ENCODE measurements around the gene CDKN2AIP. TPM values are rescaled to one million over a fixed set of nuclear protein-coding genes. Genes with fewer than 3 reads are reported as not detected.
"Not testable (repeated sequence)": the region's sequence is repeated elsewhere in the genome, so short reads cannot be mapped to it uniquely, and the experiment has no call there.

The CDKN2AIP gene
- total and polyA plus RNA-seq, 7 donors, result 12.9 to 35.0 (median 17.7) TPM

- H3K9me3 ChIP-seq, result no peaks in the 10 kb centered on the region
- H3K27me3 ChIP-seq, result no peaks in the 10 kb centered on the region
- no peaks in the 10 kb centered on the region for H3K4me1 ChIP-seq
- TF ChIP-seq, protein P1, sequence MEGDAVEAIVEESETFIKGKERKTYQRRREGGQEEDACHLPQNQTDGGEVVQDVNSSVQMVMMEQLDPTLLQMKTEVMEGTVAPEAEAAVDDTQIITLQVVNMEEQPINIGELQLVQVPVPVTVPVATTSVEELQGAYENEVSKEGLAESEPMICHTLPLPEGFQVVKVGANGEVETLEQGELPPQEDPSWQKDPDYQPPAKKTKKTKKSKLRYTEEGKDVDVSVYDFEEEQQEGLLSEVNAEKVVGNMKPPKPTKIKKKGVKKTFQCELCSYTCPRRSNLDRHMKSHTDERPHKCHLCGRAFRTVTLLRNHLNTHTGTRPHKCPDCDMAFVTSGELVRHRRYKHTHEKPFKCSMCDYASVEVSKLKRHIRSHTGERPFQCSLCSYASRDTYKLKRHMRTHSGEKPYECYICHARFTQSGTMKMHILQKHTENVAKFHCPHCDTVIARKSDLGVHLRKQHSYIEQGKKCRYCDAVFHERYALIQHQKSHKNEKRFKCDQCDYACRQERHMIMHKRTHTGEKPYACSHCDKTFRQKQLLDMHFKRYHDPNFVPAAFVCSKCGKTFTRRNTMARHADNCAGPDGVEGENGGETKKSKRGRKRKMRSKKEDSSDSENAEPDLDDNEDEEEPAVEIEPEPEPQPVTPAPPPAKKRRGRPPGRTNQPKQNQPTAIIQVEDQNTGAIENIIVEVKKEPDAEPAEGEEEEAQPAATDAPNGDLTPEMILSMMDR (IDR thresholded peaks at IDR 0.05), result no peak
- no peak for TF ChIP-seq POLR2A (IDR thresholded peaks at IDR 0.05)
- no peak for TF ChIP-seq POLR2AphosphoS5 (IDR thresholded peaks at IDR 0.05)
- TF ChIP-seq EP300 (IDR thresholded peaks at IDR 0.05), result no peak
- no peak for DNase-seq
- no peak overlapping the region for H3K27ac ChIP-seq
- WGBS, 2 donors, result 47 to 53% methylated on average over 12 of the region's 12 CpGs
- intact Hi-C loops (cut with DNase I), result no loop called here
- no peaks in the 10 kb centered on the region for H3K36me3 ChIP-seq
- H3K4me3 ChIP-seq, result no peak overlapping the region
Measured at GRCh38 chr4:183430317-183430993, 14.0 kb upstream of the CDKN2AIP start.

- DNase-seq, result no peak
- no peaks in the 10 kb centered on the region for H3K9me3 ChIP-seq
- WGBS, 2 donors, result 12 to 20% methylated on average over 3 of the region's 3 CpGs
- TF ChIP-seq POLR2A (IDR thresholded peaks at IDR 0.05), result no peak
- TF ChIP-seq, protein P1 (IDR thresholded peaks at IDR 0.05), result no peak
- TF ChIP-seq EP300 (IDR thresholded peaks at IDR 0.05), result no peak
- no peak for TF ChIP-seq POLR2AphosphoS5 (IDR thresholded peaks at IDR 0.05)
- H3K4me1 ChIP-seq, result no peaks in the 10 kb centered on the region
- H3K27ac ChIP-seq, result no peak overlapping the region
- no peaks in the 10 kb centered on the region for H3K27me3 ChIP-seq
- H3K36me3 ChIP-seq, result no peaks in the 10 kb centered on the region
- no peak overlapping the region for H3K4me3 ChIP-seq
- intact Hi-C loops (cut with DNase I), result no loop called here
Measured at GRCh38 chr4:183430994-183431347, 13.5 kb upstream of the CDKN2AIP start.

- Histone ChIP-seq H3K27me3 (no peaks in the 10 kb centered on the region), H3K27ac (no peak overlapping the region), H3K9me3 (no peaks in the 10 kb centered on the region), H3K4me1 (no peaks in the 10 kb centered on the region), H3K36me3 (no peaks in the 10 kb centered on the region), H3K4me3 (no peak overlapping the region)
- intact Hi-C loops (cut with DNase I), result no loop called here
- no peak for DNase-seq
- TF ChIP-seq POLR2A (IDR thresholded peaks at IDR 0.05) (no peak), EP300 (IDR thresholded peaks at IDR 0.05) (no peak), POLR2AphosphoS5 (IDR thresholded peaks at IDR 0.05) (no peak)
- TF ChIP-seq, protein P1 (IDR thresholded peaks at IDR 0.05), result no peak
- 90 to 94% methylated on average over 9 of the region's 9 CpGs for WGBS, 2 donors
Measured at GRCh38 chr4:183431614-183432013, 12.8 kb upstream of the CDKN2AIP start.

GRCh38 chr4:183433183-183433582 is 11.3 kb upstream of the CDKN2AIP start:
- H3K27ac ChIP-seq; H3K4me1 ChIP-seq; H3K27me3 ChIP-seq; DNase-seq; H3K36me3 ChIP-seq; H3K9me3 ChIP-seq; intact Hi-C loops (cut with DNase I); H3K4me3 ChIP-seq: not testable (repeated sequence)
- WGBS, 2 donors, result 91 to 92% methylated on average over 27 of the region's 27 CpGs

GRCh38 chr4:183434264-183434663 is 10.2 kb upstream of the CDKN2AIP start:
- WGBS, 2 donors, result 90% methylated on average over 15 of the region's 15 CpGs
- no peaks in the 10 kb centered on the region for H3K27me3 ChIP-seq
- no peaks in the 10 kb centered on the region for H3K36me3 ChIP-seq
- DNase-seq, result no peak
- intact Hi-C loops (cut with DNase I), result no loop called here
- no peak overlapping the region for H3K27ac ChIP-seq
- no peak for TF ChIP-seq POLR2A (IDR thresholded peaks at IDR 0.05)
- TF ChIP-seq POLR2AphosphoS5 (IDR thresholded peaks at IDR 0.05), result no peak
- TF ChIP-seq, protein P1 (IDR thresholded peaks at IDR 0.05), result no peak
- no peak for TF ChIP-seq EP300 (IDR thresholded peaks at IDR 0.05)
- H3K9me3 ChIP-seq, result no peaks in the 10 kb centered on the region
- H3K4me1 ChIP-seq, result no peaks in the 10 kb centered on the region
- H3K4me3 ChIP-seq, result no peak overlapping the region
